Activated gamma-delta T cell (primary cell): ENCODE results near the gene SORCS2.

Experiments
- DNase-seq: peaks from one replicate; lab custom pipeline; 2025; lab: John Stamatoyannopoulos, UW

Gene SORCS2

DNA sequence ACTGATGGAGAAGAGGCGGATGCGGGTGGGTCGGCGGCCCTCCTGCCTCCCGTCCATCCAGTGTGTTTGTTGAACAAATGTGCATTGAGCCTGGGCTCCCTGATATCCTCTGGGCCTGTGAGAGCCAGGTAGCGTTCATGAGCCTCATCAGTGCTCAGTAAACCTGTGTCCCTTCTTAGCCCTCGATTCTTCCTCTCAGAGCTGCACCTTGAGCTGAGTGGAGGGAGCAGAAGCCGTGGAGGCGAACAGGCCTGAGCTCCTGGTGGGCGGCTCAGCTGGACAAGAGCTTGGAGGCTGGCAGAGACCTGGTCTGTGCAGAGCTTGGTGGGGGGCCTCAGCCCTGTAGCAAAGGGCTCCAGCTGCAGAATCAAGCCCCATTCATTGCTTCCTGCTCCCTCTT, 112.1 kb downstream of the SORCS2 start:
- DNase-seq = no peak

- no peak for DNase-seq
Measured at GRCh38 chr4:7306021-7306965, 114.0 kb downstream of the SORCS2 start.

DNA sequence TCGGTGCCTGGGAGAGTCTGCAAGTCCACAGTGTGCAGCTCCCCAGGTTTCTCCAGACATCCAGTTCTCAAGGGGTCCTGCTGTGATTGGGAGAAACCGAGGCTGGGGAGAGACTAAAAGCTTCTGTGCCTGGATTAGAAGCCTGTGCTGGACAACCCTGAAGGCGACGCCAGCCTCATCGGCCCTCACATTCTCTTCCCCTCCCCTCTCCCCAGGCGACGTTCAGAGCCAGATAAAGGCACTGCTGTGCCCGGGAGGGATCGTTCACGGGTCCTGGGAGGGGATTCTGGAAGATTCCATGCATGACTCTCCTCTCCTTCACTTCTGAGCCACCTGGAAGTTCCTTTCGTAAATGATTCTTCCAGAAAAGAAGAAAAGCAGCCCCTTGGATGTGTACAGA, 114.6 kb downstream of the SORCS2 start:
- DNase-seq = no peak

GRCh38 chr4:7307394-7308099, 115.2 kb downstream of the SORCS2 start:
- DNase-seq = no peak

DNA sequence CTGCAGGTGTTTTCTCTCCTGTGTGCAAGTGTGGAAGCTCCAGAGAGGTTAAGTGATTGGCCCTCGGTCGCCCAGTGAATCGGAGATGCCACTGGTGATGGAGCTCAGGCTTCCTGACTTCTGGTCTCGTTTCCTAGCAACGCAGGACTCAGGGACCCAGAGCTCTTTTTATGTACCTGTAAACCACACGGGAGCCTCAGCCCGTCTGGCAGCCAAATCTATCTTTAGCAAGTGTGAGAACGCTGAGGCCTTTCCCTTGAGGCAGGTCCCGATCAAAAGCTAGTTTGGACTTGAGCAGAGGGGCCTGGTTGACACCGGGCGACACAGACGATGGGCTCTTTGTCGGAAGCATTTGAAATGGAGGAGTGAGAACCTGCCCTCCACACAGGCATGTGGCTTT, 116.8 kb downstream of the SORCS2 start:
- DNase-seq = no peak

- no peak for DNase-seq
Measured at GRCh38 chr4:7309636-7310390, 117.5 kb downstream of the SORCS2 start.

- no peak for DNase-seq
Measured at GRCh38 chr4:7310451-7310850, 118.1 kb downstream of the SORCS2 start.

GRCh38 chr4:7311205-7311604, 118.9 kb downstream of the SORCS2 start:
- no peak for DNase-seq

GRCh38 chr4:7312691-7313090, 120.4 kb downstream of the SORCS2 start:
- DNase-seq = no peak

- no peak for DNase-seq
Measured at GRCh38 chr4:7313347-7313811, 121.0 kb downstream of the SORCS2 start.

DNA sequence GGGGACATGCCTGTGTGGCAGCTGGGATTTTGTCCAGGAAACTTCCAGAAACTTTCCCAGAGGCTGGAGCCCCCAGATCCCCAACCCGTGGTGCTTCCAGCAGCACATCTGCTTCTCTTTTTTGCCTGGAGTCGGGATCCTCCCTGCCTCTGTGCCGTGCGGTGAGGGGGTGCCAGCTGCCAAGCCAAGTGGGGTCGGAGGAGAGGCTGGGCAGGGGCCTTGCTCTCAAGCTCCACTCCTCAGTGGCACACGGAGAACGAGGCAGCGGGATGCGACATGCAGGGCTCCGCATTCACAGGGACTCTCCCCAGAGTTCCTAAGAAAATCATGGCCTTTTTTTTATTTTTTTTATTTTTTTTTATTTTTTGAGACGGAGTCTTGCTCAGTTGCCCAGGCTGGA, 121.7 kb downstream of the SORCS2 start:
- no peak for DNase-seq

- DNase-seq = no peak
Measured at GRCh38 chr4:7315286-7315685, 122.9 kb downstream of the SORCS2 start.

DNA sequence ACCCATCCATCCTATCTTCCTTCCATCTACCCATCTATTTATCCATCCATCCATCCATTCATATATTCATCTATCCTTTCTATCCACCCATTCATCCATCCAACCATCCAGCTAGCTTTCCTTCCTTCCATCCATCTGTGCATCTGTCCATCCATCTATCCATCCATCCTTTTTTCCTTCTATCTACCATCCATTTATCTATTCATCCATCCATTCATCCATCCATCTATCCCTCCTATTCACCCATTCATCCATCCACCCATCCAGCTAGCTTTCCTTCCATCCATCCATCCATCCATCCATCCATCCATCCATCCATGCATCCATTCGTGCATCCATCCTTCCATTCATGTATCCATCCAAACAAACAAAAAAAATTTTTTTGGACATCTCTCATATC, 123.6 kb downstream of the SORCS2 start:
- DNase-seq = no peak

DNA sequence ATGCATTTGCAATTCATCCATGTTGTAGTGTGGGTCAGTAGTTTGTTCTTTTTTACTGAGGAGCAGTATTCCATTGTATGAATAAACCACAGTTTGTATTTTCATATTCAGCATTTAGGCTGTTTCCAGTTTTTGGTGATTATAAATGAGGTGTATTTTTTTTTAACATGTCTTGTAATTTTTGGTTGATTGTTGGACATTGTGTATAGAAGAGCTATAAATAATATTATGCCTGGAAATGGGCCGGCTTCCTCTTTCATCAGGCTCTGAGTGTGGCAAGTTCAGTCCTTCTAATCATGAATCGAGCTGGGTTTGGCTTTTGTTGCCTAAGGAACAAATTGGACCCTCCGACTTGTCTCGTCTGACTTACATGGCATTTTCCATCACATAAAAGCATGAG, 126.7 kb downstream of the SORCS2 start:
- DNase-seq = no peak

- DNase-seq = no peak
Measured at GRCh38 chr4:7320206-7320797, 128.0 kb downstream of the SORCS2 start.

DNA sequence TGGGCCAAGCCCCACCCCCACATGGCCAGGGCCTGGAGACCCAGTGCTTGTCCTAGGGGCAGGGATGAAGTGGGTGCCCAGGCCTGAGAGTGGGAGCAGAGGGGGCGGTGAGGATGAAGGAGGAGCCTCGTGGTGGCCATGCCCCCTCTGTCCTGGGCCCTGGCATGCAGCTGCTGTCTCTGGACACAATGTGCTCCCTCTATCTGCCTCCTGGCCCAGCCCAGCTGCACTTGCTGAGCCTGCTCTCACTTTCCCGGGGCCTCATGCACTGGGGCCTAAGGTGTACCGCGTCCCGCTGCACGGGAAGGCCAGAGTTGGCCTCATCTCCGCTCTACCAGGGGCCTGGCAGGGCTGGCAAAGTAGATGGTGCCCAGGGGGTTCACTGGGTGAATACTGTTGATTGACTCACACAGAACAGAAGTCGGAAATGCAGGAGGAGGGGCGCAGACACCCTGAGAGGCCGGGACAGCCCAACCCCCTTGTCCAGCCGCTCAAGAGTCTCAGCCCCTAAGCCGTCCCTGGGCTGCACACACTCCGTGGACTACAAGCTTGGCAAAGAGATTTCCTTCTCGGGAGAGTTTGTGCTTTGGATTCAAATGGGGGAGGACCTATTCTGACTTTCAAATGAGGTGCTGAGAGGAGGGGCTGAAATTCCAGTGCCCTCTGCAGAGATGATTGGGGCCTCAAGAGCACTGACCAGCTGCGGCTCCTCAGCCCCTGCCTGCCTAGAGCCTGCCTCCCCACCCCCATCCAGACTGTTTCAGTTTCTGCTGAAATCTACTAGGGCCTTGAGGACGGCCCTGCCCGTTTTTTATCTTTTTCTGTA, 130.0 kb downstream of the SORCS2 start:
- no peak for DNase-seq

DNA sequence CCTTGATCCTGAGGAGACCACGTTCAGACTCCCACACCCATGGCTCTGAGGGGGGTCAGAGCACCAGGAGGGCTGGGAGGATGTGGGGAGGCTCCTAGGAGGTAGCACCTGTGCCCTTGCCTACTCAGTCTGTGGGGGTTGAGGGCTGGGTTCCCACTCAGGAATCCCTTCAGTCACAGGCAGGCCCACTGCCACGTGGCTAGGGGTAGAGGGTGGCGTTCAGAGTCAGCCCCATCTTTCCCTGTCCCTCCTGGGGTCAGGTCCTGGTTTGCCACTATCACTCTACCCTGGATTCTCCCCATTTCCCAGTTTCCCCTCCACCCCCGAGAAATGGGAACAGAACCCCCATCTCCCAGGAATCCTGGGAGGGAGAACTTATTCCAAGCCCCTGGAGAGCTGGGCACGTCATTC, 131.1 kb downstream of the SORCS2 start:
- no peak for DNase-seq

DNA sequence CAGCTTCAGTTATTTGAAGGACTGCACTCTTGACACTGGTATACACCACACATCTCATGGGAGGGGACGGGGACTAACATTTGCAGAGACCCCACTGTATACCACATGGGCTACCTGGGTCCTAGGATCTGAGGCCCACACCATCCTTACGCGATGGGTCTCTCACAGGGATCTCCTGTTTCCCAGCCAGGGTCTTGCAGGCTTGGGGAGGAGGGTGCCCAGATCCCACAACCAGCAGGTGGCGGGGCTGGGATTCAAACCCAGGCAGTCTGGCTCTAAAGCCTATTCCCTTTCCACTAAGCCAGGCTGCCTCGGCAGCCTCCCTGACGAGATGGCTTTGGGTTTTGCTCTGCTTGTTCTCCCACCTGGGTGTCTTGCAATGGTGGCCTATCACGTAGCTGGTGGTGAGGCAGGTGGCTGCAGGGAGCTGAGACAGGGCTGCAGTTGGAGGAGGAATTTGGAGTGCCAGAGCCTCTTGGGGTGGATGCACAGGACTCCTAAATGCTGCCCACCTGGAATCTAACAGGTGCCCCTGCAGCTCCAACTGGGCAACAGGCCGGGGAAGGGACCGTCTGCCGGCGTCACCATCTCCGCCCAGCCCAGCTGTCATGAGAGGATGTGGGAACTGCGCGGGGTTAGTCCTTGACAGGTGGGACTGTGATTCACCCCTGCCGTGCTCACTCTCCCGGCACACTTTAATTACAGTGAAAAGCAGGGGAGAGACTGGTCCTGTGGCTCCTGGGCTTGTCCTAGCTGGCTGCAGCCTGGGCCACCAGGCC, 131.7 kb downstream of the SORCS2 start:
- DNase-seq = peak; percentile 24

DNA sequence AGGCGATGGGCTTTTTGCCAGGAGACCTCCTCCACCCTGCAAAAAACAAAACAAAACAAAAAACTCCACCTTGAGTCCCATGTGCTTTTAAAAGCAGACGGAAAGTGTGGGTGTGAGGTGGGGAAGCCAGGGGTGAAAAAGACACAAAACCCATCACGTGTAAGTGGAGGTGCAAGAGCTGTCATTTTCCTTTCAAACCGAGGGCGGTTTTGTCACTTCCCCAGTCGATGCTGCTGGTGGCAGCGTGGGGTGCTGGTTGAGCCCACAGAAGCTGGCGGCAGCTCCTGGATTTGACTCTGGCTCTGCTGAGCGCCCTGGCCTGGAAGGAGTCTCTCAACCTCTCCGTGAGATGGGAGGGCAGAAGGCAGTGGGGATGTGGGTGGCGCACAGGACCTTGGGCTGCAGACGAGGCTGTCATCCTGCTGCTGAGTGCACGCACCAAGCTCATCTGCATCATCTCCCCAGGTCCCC, 132.3 kb downstream of the SORCS2 start:
- DNase-seq = peak; percentile 44

- DNase-seq = no peak
Measured at GRCh38 chr4:7325541-7325940, 133.2 kb downstream of the SORCS2 start.
